Common myeloid progenitor, CD34-positive (primary cell): ENCODE measurements around the gene HCAR3.
"Not testable (repeated sequence)": the region's sequence is repeated elsewhere in the genome, so short reads cannot be mapped to it uniquely, and the experiment has no call there.

Source experiments
- CTCF ChIA-PET: fragments of 350-600 bp; sonication (Branson Sonifier 250); formaldehyde crosslinking; loops from one replicate; lab custom pipeline; 2021; ENCODE audit warnings: antibody characterized with exemption; lab: Charles Lee
- POLR2A ChIA-PET: fragments of 350-600 bp; sonication (Branson Sonifier 250); formaldehyde crosslinking; loops from one replicate; lab custom pipeline; 2021; ENCODE audit warnings: antibody characterized with exemption; lab: Charles Lee
- DNase-seq, 3 donors: peaks; one replicate each; pipeline versions ENCODE4 v3.0.0 to v3.0.0-alpha.2; 2013
- H3K27ac ChIP-seq, 2 experiments: 1 replicate in 1 of 2; 2 replicates in 1 of 2; pipeline ENCODE4 v1.7.0; 2013; ENCODE audit warnings: inconsistent platforms in 2 of 2, low read length in 2 of 2, mild to moderate bottlenecking in 2 of 2, low read depth in 1 of 2, moderate library complexity in 1 of 2; ENCODE audit not compliant: severe bottlenecking in 2 of 2, insufficient read depth in 1 of 2, poor library complexity in 1 of 2
- H3K27me3 ChIP-seq, 5 experiments: replicated peaks in 2 of 5; 1 replicate in 3 of 5; 2 replicates in 2 of 5; pipeline versions ENCODE4 v1.6.1 to v1.7.0; 2013; ENCODE audit warnings: low read length in 4 of 5, mild to moderate bottlenecking in 2 of 5, moderate library complexity in 2 of 5, inconsistent platforms in 1 of 5; ENCODE audit not compliant: insufficient read depth in 5 of 5, control insufficient read depth in 4 of 5
- H3K36me3 ChIP-seq, 4 experiments: 1 replicate in 2 of 4; 2 replicates in 2 of 4; pipeline versions ENCODE4 v1.6.1 to v1.7.0; 2013; ENCODE audit warnings: low read length in 3 of 4, control low read depth in 1 of 4, mild to moderate bottlenecking in 1 of 4; ENCODE audit not compliant: control insufficient read depth in 4 of 4, insufficient read depth in 4 of 4
- H3K4me1 ChIP-seq, 4 experiments: 1 replicate in 3 of 4; 2 replicates in 1 of 4; pipeline versions ENCODE4 v1.6.1 to v1.7.1; 2013; ENCODE audit warnings: low read length in 3 of 4, mild to moderate bottlenecking in 3 of 4, control low read depth in 1 of 4, inconsistent platforms in 1 of 4, moderate library complexity in 1 of 4; ENCODE audit not compliant: control insufficient read depth in 4 of 4, insufficient read depth in 4 of 4; ENCODE audit errors: control extremely low read depth in 1 of 4
- H3K4me3 ChIP-seq, 7 experiments: 1 replicate in 4 of 7; 2 replicates in 3 of 7; pipeline versions ENCODE4 v1.5.1 to v1.7.0; 2013; ENCODE audit warnings: mild to moderate bottlenecking in 7 of 7, low read length in 6 of 7, moderate library complexity in 6 of 7, inconsistent platforms in 2 of 7, low read depth in 2 of 7, control low read depth in 1 of 7; ENCODE audit not compliant: insufficient read depth in 4 of 7, control insufficient read depth in 1 of 7; ENCODE audit errors: extremely low read depth in 1 of 7
- H3K9me3 ChIP-seq, 5 experiments: 1 replicate in 4 of 5; 2 replicates in 1 of 5; pipeline versions ENCODE4 v1.6.1 to v1.7.1; 2013; ENCODE audit warnings: low read length in 4 of 5, mild to moderate bottlenecking in 2 of 5, inconsistent platforms in 1 of 5, low read depth in 1 of 5, moderate library complexity in 1 of 5; ENCODE audit not compliant: control insufficient read depth in 4 of 5, insufficient read depth in 2 of 5; ENCODE audit errors: control extremely low read depth in 1 of 5
- WGBS: methylation state at CpG from one replicate; pipeline ENCODE4 v1.1.5; 2013; ENCODE audit not compliant: insufficient coverage; 5-methylcytosine and 5-hydroxymethylcytosine counted together

The HCAR3 gene

DNA sequence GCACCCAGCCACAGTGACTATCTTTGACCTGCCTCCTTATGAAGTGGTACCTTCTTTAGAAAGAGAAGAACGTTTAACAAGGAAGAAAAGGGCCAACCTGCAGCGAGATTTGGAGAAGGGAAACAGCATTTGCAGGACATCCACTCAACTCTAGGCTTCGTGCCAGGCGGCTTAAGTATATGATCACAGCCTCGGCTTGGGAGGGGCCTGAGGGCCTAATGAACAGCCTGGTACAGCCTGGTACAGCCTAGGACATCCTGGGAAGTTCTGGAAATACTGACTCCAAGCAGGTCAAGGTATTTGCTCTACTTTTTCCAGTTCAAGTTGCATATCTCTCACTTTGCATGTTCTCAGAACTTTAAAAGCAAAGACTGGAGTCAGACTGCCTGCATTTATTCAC is 29.5 kb downstream of the HCAR3 start:
- 74% methylated on average over 5 of the region's 5 CpGs for WGBS
- no peaks in the 10 kb centered on the region for H3K9me3 ChIP-seq
- peaks cover 0 to under 1% (median 0%) of the 10 kb centered on the region in 4 experiments for H3K4me1 ChIP-seq
- CTCF ChIA-PET = no interaction called here
- no peak for DNase-seq
- no peaks in the 10 kb centered on the region for H3K27me3 ChIP-seq
- no peak overlapping the region for H3K27ac ChIP-seq
- no peaks in the 10 kb centered on the region for H3K36me3 ChIP-seq
- H3K4me3 ChIP-seq = no peak overlapping the region
- POLR2A ChIA-PET = no interaction called here

DNA sequence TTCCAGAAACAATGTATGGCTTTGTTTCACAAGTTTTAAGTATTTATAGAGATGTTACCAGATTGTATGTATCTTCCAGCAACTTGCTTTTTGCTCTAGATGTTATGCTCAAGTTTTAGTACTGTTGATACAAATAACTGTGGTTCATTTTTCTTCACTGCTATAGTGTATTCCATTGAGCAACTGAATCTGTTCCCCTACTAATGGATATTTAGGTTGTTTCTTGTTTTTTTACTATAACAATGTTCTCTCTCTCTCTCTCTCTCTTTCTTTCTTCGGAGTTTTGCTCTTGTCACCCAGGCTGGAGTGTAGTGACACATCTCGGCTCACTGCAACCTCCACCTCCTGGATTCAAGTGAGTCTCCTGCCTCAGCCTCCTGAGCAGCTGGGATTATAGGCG is 30.1 kb downstream of the HCAR3 start:
- H3K36me3 ChIP-seq = no peaks in the 10 kb centered on the region
- H3K27me3 ChIP-seq = no peaks in the 10 kb centered on the region
- no peak overlapping the region for H3K27ac ChIP-seq
- no peaks in the 10 kb centered on the region for H3K9me3 ChIP-seq
- POLR2A ChIA-PET = no interaction called here
- H3K4me3 ChIP-seq = no peak overlapping the region
- no peak for DNase-seq
- CTCF ChIA-PET = no interaction called here
- 100% methylated on average over 3 of the region's 3 CpGs for WGBS
- H3K4me1 ChIP-seq = peaks cover 0 to 6% (median 1%) of the 10 kb centered on the region in 4 experiments

DNA sequence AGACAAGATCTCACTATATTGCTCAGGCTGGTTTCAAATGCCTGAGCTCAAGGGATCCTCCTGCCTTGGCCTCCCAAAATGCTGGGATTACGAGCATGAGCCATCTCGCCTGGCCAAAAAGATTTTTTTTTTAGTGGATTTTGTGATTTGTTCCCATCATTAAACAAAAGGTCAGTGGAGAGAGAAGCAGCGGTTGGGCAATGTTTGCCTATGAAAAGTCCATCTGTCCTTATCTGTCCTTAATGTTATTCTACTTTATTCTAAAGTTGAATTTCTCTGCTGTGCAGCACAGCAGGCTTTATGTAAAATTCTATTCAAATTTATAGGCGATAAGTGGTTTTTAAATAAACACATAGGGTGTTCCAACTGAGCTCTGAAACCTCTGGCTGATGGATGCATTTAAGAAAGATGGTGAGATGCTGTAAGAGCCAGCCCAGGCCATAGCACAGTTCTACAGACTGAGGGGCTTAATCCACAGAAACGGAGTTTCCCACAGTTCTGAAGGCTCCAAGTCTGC is 32.3 kb downstream of the HCAR3 start:
- no peaks in the 10 kb centered on the region for H3K36me3 ChIP-seq
- no peaks in the 10 kb centered on the region for H3K9me3 ChIP-seq
- H3K27ac ChIP-seq = no peak overlapping the region
- ChIA-PET CTCF (interaction anchor here (0.9 kb wide), 1 partner anchor 46 kb away, joined by 4 read pairs; no protein-coding TSS in a partner anchor), POLR2A (no interaction called here)
- H3K4me3 ChIP-seq = no peak overlapping the region
- DNase-seq = no peak
- H3K27me3 ChIP-seq = no peaks in the 10 kb centered on the region
- 98% methylated on average over 5 of the region's 5 CpGs for WGBS
- peaks cover 0 to 13% (median 4%) of the 10 kb centered on the region in 4 experiments for H3K4me1 ChIP-seq

DNA sequence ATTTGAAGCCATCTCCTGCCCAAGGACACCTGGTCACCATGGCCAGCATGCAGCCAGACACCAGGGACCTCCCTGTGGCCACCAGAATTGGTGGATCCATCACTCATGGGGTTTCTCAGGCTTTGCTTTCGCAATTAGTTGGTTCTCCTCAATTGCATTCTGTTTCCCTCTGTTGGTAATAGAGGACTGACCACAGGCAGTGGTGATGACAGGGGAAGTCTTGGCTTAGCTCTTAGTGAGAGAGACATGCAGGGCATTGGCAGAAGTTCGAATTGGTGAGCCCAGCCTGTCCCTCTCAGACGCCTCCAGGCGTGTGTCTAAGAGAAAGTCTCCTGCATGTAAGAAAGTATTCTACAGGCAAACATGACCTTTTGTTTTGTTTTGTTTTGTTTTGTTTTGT is 34.8 kb downstream of the HCAR3 start:
- POLR2A ChIA-PET = interaction anchor here (0.7 kb wide), 1 partner anchor 1564 kb away, joined by 5 read pairs; no protein-coding TSS in a partner anchor
- H3K4me1 ChIP-seq = peaks cover 0 to 16% (median 4%) of the 10 kb centered on the region in 4 experiments
- H3K27ac ChIP-seq = no peak overlapping the region
- 93% methylated on average over 2 of the region's 4 CpGs for WGBS
- peak in 2 of 3 donors; percentile 44 to 48 for DNase-seq
- H3K36me3 ChIP-seq = no peaks in the 10 kb centered on the region
- no peaks in the 10 kb centered on the region for H3K9me3 ChIP-seq
- CTCF ChIA-PET = interaction anchor here (0.6 kb wide), 1 partner anchor 25 kb away, joined by 3 read pairs; no protein-coding TSS in a partner anchor
- no peak overlapping the region for H3K4me3 ChIP-seq
- no peaks in the 10 kb centered on the region for H3K27me3 ChIP-seq

DNA sequence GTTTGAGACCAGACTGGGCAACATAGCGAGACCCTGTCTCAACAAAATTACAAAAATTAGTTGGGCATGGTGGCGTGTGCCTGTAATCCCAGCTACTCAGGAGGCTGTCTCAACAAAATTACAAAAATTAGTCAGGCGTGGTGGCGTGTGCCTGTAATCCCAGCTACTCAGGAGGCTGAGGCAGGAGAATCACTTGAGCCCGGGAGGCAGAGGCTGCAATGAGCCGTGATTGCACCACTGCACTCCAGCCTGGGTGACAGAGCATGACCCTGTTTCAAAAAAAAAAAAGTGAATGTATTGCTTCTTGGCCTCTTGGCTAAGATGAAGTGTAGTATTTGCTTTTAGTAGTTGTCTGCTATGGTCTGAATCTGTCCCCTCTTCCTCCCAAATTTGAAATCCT is 35.6 kb downstream of the HCAR3 start:
- POLR2A ChIA-PET, H3K27ac ChIP-seq, DNase-seq, H3K9me3 ChIP-seq, H3K4me3 ChIP-seq, H3K27me3 ChIP-seq, H3K36me3 ChIP-seq: not testable (repeated sequence)
- peaks cover 0 to 16% (median 4%) of the 10 kb centered on the region in 4 experiments for H3K4me1 ChIP-seq
- CTCF ChIA-PET = interaction anchor here (0.6 to 0.8 kb wide), 2 partner anchors 15 to 26 kb away, joined by 3 read pairs; no protein-coding TSS in a partner anchor
- WGBS = 96% methylated on average over 6 of the region's 6 CpGs

DNA sequence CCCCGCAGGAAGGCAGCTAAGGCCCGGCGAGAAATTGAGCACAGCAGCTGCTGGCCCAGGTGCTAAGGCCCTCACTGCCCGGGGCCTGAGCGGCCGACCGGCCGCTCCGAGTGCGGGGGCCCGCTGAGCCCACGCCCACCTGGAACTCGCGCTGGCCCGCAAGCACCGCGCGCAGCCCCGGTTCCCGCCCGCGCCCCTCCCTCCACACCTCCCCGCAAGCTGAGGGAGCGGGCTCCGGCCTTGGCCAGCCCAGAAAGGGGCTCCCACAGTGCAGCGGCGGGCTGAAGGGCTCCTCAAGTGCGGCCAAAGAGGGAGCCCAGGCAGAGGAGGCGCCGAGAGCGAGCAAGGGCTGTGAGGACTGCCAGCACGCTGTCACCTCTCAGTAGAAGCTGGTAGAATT is 39.8 kb downstream of the HCAR3 start:
- DNase-seq, H3K9me3 ChIP-seq, H3K27ac ChIP-seq, H3K36me3 ChIP-seq, CTCF ChIA-PET, POLR2A ChIA-PET, H3K4me3 ChIP-seq, H3K27me3 ChIP-seq: not testable (repeated sequence)
- 98% methylated on average over 21 of the region's 32 CpGs for WGBS
- peaks cover 0 to 13% (median 3%) of the 10 kb centered on the region in 4 experiments for H3K4me1 ChIP-seq

DNA sequence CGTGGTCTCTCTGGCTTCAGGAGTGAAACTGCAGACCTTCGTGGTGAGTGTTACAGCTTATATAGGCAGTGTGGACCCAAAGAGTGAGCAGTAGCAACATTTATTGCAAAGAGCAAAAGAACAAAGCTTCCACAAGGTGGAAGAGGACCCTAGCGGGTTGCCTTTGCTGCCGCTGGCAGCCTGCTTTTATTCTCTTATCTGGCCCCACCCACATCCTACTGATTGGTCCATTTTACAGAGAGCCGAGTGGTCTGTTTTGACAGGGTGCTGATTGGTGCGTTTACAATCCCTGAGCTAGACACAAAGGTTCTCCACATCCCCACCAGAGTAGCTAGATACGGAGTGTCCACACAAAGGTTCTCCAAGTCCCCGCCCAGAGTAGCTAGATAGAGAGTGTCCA is 40.6 kb downstream of the HCAR3 start:
- H3K36me3 ChIP-seq, H3K27me3 ChIP-seq, H3K27ac ChIP-seq, DNase-seq, H3K4me3 ChIP-seq, H3K4me1 ChIP-seq, H3K9me3 ChIP-seq: not testable (repeated sequence)
- POLR2A ChIA-PET = interaction anchor here (0.6 kb wide), 1 partner anchor 26 kb away, joined by 4 read pairs; no protein-coding TSS in a partner anchor
- WGBS = 98% methylated on average over 4 of the region's 8 CpGs
- CTCF ChIA-PET = interaction anchor here (0.6 kb wide), 1 partner anchor 13 kb away, joined by 3 read pairs; no protein-coding TSS in a partner anchor
